HepG2 (cell line): ENCODE results near the gene DEPDC1B. TPM values are rescaled to one million over a fixed set of nuclear protein-coding genes. Genes with fewer than 3 reads are reported as not detected.
A peak's percentile ranks its signal among the peaks of the same experiment; 100 is the strongest.

ENCODE experiments used
- EED ChIP-seq: sonication (generic); formaldehyde crosslinking; IDR thresholded peaks from 2 replicates; pipeline ENCODE4 v1.5.0; 2020; ENCODE audit warnings: mild to moderate bottlenecking, missing genetic modification reagents
- FOXA1 ChIP-seq, 2 experiments: fragments of 450-650 bp in 1 of 2; sonication (generic) in 1 of 2; formaldehyde crosslinking in 1 of 2; IDR thresholded peaks; 2 replicates each; pipeline versions ENCODE4 v1.4.0 to v1.6.1; 2016 to 2020; ENCODE audit warnings: missing genetic modification reagents in 1 of 2
- HDAC1 ChIP-seq: sonication (generic); formaldehyde crosslinking; IDR thresholded peaks from 2 replicates; pipeline ENCODE4 v1.5.1; 2020; ENCODE audit warnings: mild to moderate bottlenecking, missing genetic modification reagents
- IRX3 ChIP-seq: sonication (generic); formaldehyde crosslinking; IDR thresholded peaks from 2 replicates; pipeline ENCODE4 v1.8.1; 2023; ENCODE audit warnings: mild to moderate bottlenecking, low read depth, missing genetic modification reagents, borderline replicate concordance
- MATR3 ChIP-seq: sonication (generic); formaldehyde crosslinking; IDR thresholded peaks from 2 replicates; pipeline ENCODE4 v1.4.0; 2020; ENCODE audit warnings: missing genetic modification reagents
- MED1 ChIP-seq: sonication (generic); formaldehyde crosslinking; IDR thresholded peaks from 2 replicates; pipeline ENCODE4 v1.4.0; 2020; ENCODE audit warnings: missing genetic modification reagents
- PAWR ChIP-seq: sonication (generic); formaldehyde crosslinking; IDR thresholded peaks from 2 replicates; pipeline ENCODE4 v1.4.0; 2020; ENCODE audit warnings: missing genetic modification reagents, mild to moderate bottlenecking, borderline replicate concordance
- RBFOX2 ChIP-seq: fragments of 200-400 bp; formaldehyde crosslinking; IDR thresholded peaks from 2 replicates; pipeline ENCODE4 v1.6.1; 2017; ENCODE audit warnings: low read depth, mild to moderate bottlenecking, low read length
- SP5 ChIP-seq: IDR thresholded peaks from 2 replicates; pipeline ENCODE4 v1.6.1; 2016; ENCODE audit warnings: low read depth, borderline replicate concordance
- ZMYM3 ChIP-seq: sonication (generic); formaldehyde crosslinking; IDR thresholded peaks from 2 replicates; pipeline ENCODE4 v1.5.1; 2020; ENCODE audit warnings: mild to moderate bottlenecking, missing genetic modification reagents
- ZNF232 ChIP-seq: sonication (generic); formaldehyde crosslinking; IDR thresholded peaks from 2 replicates; pipeline ENCODE4 v1.4.0; 2020; ENCODE audit warnings: missing genetic modification reagents, borderline replicate concordance
- ZNF468 ChIP-seq: sonication (generic); formaldehyde crosslinking; IDR thresholded peaks from 2 replicates; pipeline ENCODE4 v1.8.0; 2022; ENCODE audit warnings: mild to moderate bottlenecking, moderate library complexity, missing genetic modification reagents
- ZNF556 ChIP-seq: sonication (generic); formaldehyde crosslinking; IDR thresholded peaks from 2 replicates; pipeline ENCODE4 v1.4.0; 2020; ENCODE audit warnings: mild to moderate bottlenecking, missing genetic modification reagents, borderline replicate concordance
- ZNF569 ChIP-seq: sonication (generic); formaldehyde crosslinking; IDR thresholded peaks from 2 replicates; pipeline ENCODE4 v1.5.0; 2020; ENCODE audit warnings: mild to moderate bottlenecking, missing genetic modification reagents, moderate library complexity, borderline replicate concordance
- ZNF572 ChIP-seq: sonication (generic); formaldehyde crosslinking; IDR thresholded peaks from 2 replicates; pipeline ENCODE4 v1.5.1; 2020; ENCODE audit warnings: mild to moderate bottlenecking, missing genetic modification reagents
- ZNF652 ChIP-seq: IDR thresholded peaks from 2 replicates; pipeline ENCODE4 v1.6.1; 2016; ENCODE audit warnings: low read depth, borderline replicate concordance
- ZNF766 ChIP-seq: sonication (generic); formaldehyde crosslinking; IDR thresholded peaks from 2 replicates; pipeline ENCODE4 v1.5.0; 2020; ENCODE audit warnings: missing genetic modification reagents, borderline replicate concordance
- polyA plus RNA-seq, 8 experiments: library from polyadenylated mRNA; depleted of rRNA in 3 of 8; stranded (reverse) in 7 of 8; unstranded in 1 of 8; fragments of >200 nt; fragmentation: Illumina TruSeq in 4 of 8; extraction: Trizol in 4 of 8; gene quantifications; 2 replicates each; pipeline versions ENCODE4 v1.2.1 to v1.2.3, GENCODE V29; 2011 to 2016; ENCODE audit warnings: low read depth in 4 of 8, missing spikeins in 1 of 8, mixed read lengths in 1 of 8; ENCODE audit not compliant: insufficient read depth in 1 of 8
- total RNA-seq, 5 experiments: library from RNA; depleted of rRNA; stranded (reverse); fragments of >200 nt; fragmentation: Illumina TruSeq; extraction: Trizol; gene quantifications; 2 replicates each; pipeline ENCODE4 v1.2.3, GENCODE V29; 2016; ENCODE audit warnings: low read depth in 1 of 5
- TF ChIP-seq, protein P1 (sequence below): IDR thresholded peaks from 2 replicates; pipeline ENCODE4 v1.6.1; 2016; ENCODE audit warnings: missing compliant biosample characterization, missing genetic modification reagents, borderline replicate concordance
- TF ChIP-seq, protein P2 (sequence below): IDR thresholded peaks from 2 replicates; pipeline ENCODE4 v1.6.1; 2016; ENCODE audit warnings: low read depth, borderline replicate concordance
- TF ChIP-seq, protein P3 (sequence below): sonication (generic); formaldehyde crosslinking; IDR thresholded peaks from 2 replicates; pipeline ENCODE4 v1.8.1; 2023; ENCODE audit warnings: missing genetic modification reagents, inconsistent platforms, borderline replicate concordance
- TF ChIP-seq, protein P4 (sequence below): sonication (generic); formaldehyde crosslinking; IDR thresholded peaks from 2 replicates; pipeline ENCODE4 v1.4.0; 2020; ENCODE audit warnings: missing genetic modification reagents, borderline replicate concordance
- TF ChIP-seq, protein P5 (sequence below): IDR thresholded peaks from 2 replicates; pipeline ENCODE4 v1.6.1; 2018; ENCODE audit warnings: missing genetic modification reagents

DEPDC1B gene
- total and polyA plus RNA-seq, 2 of the 13 experiments (the other 11 are each of a cell fraction or from before 2014, with no cell fraction given), result 29.5 to 51.3 TPM

GRCh38 chr5:60671899-60672692, 27.9 kb downstream of the DEPDC1B start (continued):
- TF ChIP-seq FOXA1 (IDR thresholded peaks at IDR 0.05) (0 out of 2 replicates have a peak, but pooled peaks have one; percentile 40), FOXA1 (CRISPR knock-in tag; IDR thresholded peaks at IDR 0.05) (peak; percentile 86), ZNF468 (CRISPR knock-in tag) (no peak), MED1 (CRISPR knock-in tag) (peak; percentile 89), IRX3 (CRISPR knock-in tag) (no peak), ZNF572 (CRISPR knock-in tag) (no peak), ZNF569 (no peak), SP5 (peak; percentile 69; the same call in 1 of the 2 replicates), PAWR (CRISPR knock-in tag) (no peak), ZNF766 (CRISPR knock-in tag) (no peak), MATR3 (CRISPR knock-in tag) (no peak), ZMYM3 (no peak), ZNF652 (CRISPR knock-in tag) (peak; percentile 6; the same call in 1 of the 2 replicates), HDAC1 (peak; percentile 62), ZNF232 (CRISPR knock-in tag) (no peak), ZNF556 (CRISPR knock-in tag) (no peak), RBFOX2 (no peak), EED (CRISPR knock-in tag) (no peak)
- TF ChIP-seq, protein P1, sequence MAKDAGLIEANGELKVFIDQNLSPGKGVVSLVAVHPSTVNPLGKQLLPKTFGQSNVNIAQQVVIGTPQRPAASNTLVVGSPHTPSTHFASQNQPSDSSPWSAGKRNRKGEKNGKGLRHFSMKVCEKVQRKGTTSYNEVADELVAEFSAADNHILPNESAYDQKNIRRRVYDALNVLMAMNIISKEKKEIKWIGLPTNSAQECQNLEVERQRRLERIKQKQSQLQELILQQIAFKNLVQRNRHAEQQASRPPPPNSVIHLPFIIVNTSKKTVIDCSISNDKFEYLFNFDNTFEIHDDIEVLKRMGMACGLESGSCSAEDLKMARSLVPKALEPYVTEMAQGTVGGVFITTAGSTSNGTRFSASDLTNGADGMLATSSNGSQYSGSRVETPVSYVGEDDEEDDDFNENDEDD, result peak; percentile 19; the same call in 1 of the 2 replicates
- TF ChIP-seq, protein P2, sequence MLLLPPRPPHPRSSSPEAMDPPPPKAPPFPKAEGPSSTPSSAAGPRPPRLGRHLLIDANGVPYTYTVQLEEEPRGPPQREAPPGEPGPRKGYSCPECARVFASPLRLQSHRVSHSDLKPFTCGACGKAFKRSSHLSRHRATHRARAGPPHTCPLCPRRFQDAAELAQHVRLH (CRISPR knock-in tag), result no peak
- TF ChIP-seq, protein P3, sequence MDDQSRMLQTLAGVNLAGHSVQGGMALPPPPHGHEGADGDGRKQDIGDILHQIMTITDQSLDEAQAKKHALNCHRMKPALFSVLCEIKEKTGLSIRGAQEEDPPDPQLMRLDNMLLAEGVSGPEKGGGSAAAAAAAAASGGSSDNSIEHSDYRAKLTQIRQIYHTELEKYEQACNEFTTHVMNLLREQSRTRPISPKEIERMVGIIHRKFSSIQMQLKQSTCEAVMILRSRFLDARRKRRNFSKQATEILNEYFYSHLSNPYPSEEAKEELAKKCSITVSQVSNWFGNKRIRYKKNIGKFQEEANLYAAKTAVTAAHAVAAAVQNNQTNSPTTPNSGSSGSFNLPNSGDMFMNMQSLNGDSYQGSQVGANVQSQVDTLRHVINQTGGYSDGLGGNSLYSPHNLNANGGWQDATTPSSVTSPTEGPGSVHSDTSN (CRISPR knock-in tag), result no peak
- TF ChIP-seq, protein P4, sequence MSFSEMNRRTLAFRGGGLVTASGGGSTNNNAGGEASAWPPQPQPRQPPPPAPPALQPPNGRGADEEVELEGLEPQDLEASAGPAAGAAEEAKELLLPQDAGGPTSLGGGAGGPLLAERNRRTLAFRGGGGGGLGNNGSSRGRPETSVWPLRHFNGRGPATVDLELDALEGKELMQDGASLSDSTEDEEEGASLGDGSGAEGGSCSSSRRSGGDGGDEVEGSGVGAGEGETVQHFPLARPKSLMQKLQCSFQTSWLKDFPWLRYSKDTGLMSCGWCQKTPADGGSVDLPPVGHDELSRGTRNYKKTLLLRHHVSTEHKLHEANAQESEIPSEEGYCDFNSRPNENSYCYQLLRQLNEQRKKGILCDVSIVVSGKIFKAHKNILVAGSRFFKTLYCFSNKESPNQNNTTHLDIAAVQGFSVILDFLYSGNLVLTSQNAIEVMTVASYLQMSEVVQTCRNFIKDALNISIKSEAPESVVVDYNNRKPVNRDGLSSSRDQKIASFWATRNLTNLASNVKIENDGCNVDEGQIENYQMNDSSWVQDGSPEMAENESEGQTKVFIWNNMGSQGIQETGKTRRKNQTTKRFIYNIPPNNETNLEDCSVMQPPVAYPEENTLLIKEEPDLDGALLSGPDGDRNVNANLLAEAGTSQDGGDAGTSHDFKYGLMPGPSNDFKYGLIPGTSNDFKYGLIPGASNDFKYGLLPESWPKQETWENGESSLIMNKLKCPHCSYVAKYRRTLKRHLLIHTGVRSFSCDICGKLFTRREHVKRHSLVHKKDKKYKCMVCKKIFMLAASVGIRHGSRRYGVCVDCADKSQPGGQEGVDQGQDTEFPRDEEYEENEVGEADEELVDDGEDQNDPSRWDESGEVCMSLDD (CRISPR knock-in tag), result no peak
- TF ChIP-seq, protein P5, sequence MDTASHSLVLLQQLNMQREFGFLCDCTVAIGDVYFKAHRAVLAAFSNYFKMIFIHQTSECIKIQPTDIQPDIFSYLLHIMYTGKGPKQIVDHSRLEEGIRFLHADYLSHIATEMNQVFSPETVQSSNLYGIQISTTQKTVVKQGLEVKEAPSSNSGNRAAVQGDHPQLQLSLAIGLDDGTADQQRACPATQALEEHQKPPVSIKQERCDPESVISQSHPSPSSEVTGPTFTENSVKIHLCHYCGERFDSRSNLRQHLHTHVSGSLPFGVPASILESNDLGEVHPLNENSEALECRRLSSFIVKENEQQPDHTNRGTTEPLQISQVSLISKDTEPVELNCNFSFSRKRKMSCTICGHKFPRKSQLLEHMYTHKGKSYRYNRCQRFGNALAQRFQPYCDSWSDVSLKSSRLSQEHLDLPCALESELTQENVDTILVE (CRISPR knock-in tag), result peak; percentile 47; the same call in 1 of the 2 replicates
